Glutamatergic neuron (in vitro differentiated cells): ENCODE measurements around the gene SNX20. TPM values are rescaled to one million over a fixed set of nuclear protein-coding genes. Genes with fewer than 3 reads are reported as not detected.

Experiments
- DNase-seq: peaks from one replicate; pipeline ENCODE4 v3.0.0; 2022
- H3K27ac Mint-ChIP-seq: one replicate; pipeline ENCODE4 v1.8.0; 2020; ENCODE audit warnings: mild to moderate bottlenecking, mixed read lengths, inconsistent platforms; ENCODE audit not compliant: unreplicated experiment
- H3K27me3 Mint-ChIP-seq: one replicate; pipeline ENCODE4 v1.8.0; 2020; ENCODE audit warnings: mild to moderate bottlenecking, moderate library complexity, mixed read lengths, inconsistent platforms; ENCODE audit not compliant: unreplicated experiment
- H3K36me3 Mint-ChIP-seq: one replicate; pipeline ENCODE4 v1.8.0; 2020; ENCODE audit warnings: mild to moderate bottlenecking, mixed read lengths, inconsistent platforms; ENCODE audit not compliant: unreplicated experiment
- H3K4me1 Mint-ChIP-seq: one replicate; pipeline ENCODE4 v1.8.0; 2020; ENCODE audit warnings: mild to moderate bottlenecking, low read depth, mixed read lengths, inconsistent platforms; ENCODE audit not compliant: unreplicated experiment
- H3K4me3 Mint-ChIP-seq: one replicate; pipeline ENCODE4 v1.8.0; 2020; ENCODE audit warnings: mild to moderate bottlenecking, mixed read lengths, inconsistent platforms; ENCODE audit not compliant: unreplicated experiment
- H3K9me3 Mint-ChIP-seq: one replicate; pipeline ENCODE4 v1.8.0; 2020; ENCODE audit warnings: mild to moderate bottlenecking, moderate library complexity, mixed read lengths, inconsistent platforms; ENCODE audit not compliant: unreplicated experiment
- total RNA-seq: library from RNA; stranded (reverse); fragmentation: NEBNext Ultra II Directional; extraction: Animal tissue kit (Norgen Biotek cat#: 25700); gene quantifications from one replicate; pipeline ENCODE4 v1.2.1, GENCODE V29; 2021; ENCODE audit not compliant: unreplicated experiment
- TF ChIP-seq, protein P1 (sequence below): fragments of 200-600 bp; sonication (generic); IDR thresholded peaks from one replicate; pipeline ENCODE4 v1.5.0; 2021; ENCODE audit not compliant: partially characterized antibody, unreplicated experiment

SNX20 gene
- total RNA-seq, 1 donor from 2014 or later, result not detected

DNA sequence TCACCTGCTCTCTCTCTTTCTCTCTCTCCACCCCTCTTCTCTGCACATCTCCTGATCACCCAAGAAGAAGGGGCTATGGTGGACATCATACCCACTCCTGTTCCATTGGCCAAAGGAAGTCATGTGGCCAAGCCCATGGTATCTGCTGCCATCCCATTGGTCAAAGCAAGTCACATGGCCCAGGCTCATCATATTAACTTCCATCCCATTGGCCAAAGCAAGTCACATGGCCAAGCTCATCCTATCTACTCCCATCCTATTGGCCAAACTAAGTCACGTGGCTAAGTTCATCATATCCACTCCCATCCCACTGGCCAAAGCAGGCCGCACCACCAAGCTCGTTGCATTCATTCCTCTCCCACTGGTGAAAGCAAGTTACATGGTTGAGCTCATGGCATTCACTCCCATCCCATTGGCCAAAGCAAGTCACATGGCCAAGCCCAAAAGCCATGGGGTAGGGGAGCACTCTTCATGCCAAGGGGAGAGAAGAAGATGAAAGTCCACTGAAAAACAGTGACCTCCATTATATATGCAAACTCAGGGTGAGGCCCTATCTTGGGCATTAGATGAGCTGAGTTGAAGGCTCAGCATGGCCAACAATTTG lies 29.2 kb downstream of the SNX20 start:
- peaks cover 13% of the 10 kb centered on the region for H3K27me3 Mint-ChIP-seq
- H3K36me3 Mint-ChIP-seq, result peaks cover 9% of the 10 kb centered on the region
- peaks cover 13% of the 10 kb centered on the region for H3K4me1 Mint-ChIP-seq
- H3K9me3 Mint-ChIP-seq, result peaks cover 16% of the 10 kb centered on the region
- TF ChIP-seq, protein P1, sequence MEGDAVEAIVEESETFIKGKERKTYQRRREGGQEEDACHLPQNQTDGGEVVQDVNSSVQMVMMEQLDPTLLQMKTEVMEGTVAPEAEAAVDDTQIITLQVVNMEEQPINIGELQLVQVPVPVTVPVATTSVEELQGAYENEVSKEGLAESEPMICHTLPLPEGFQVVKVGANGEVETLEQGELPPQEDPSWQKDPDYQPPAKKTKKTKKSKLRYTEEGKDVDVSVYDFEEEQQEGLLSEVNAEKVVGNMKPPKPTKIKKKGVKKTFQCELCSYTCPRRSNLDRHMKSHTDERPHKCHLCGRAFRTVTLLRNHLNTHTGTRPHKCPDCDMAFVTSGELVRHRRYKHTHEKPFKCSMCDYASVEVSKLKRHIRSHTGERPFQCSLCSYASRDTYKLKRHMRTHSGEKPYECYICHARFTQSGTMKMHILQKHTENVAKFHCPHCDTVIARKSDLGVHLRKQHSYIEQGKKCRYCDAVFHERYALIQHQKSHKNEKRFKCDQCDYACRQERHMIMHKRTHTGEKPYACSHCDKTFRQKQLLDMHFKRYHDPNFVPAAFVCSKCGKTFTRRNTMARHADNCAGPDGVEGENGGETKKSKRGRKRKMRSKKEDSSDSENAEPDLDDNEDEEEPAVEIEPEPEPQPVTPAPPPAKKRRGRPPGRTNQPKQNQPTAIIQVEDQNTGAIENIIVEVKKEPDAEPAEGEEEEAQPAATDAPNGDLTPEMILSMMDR, result no peak
- DNase-seq, result no peak
- peak overlapping the region; percentile 78 for H3K27ac Mint-ChIP-seq
- H3K4me3 Mint-ChIP-seq, result no peak overlapping the region

DNA sequence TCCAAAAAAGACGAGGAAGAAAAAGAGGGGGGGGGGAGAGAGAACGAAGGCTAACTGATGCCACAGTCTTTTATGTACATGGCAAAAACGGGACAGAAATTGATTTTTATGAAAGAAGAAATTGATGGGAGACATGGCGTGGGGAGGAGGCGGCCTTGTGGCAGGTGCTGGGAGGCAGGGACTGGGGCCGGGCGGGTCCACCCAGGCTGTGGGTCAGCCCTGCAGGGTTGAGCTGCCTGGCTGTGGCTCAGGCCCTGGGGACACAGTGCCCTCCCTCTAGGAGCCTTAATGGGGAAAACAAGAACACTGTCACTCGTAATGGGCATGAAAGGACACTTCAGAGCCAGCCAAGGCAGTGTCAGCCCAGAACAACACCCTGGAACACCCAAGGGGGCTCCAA lies 34.8 kb downstream of the SNX20 start:
- peaks cover 14% of the 10 kb centered on the region for H3K4me1 Mint-ChIP-seq
- TF ChIP-seq, protein P1, result no peak
- peaks cover 11% of the 10 kb centered on the region for H3K36me3 Mint-ChIP-seq
- H3K27me3 Mint-ChIP-seq, result peaks cover 2% of the 10 kb centered on the region
- H3K27ac Mint-ChIP-seq, result no peak overlapping the region
- no peak overlapping the region for H3K4me3 Mint-ChIP-seq
- peaks cover 2% of the 10 kb centered on the region for H3K9me3 Mint-ChIP-seq
- DNase-seq, result no peak

DNA sequence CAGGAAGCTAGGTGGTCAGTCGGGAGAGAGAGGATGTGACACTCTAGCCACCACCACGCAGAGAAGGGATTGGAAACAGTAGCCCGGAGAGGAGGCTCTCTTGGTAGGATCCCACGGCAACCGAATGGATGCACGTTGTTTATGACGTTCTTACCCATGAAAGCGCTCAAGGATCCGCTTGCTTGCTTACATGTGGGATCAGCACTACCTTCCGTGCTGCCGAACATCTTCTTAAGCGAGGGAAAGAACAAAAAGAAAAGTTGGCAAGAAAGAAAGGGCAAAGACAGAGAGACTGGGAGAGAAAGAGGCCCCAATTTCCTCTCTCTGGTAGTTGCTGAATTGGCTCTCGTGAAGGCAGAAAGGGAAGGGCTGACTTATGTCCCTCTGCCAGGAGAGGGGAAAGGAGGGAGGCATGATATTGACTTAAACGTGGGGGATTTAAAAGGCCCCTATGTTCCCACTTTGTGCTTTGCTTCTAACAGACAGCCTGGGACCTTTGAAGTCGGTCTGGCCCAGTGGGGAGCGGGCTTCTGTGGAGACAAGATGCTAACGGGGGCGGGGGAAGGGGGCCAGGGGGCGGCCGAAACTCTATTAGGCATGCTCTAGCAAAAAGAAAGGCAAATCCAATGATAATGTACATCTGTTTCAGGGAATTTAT lies 35.4 kb downstream of the SNX20 start:
- Mint-ChIP-seq H3K4me1 (peaks cover 14% of the 10 kb centered on the region), H3K9me3 (peaks cover 3% of the 10 kb centered on the region), H3K36me3 (peaks cover 11% of the 10 kb centered on the region), H3K27me3 (peaks cover 6% of the 10 kb centered on the region), H3K4me3 (no peak overlapping the region), H3K27ac (no peak overlapping the region)
- TF ChIP-seq, protein P1, result no peak
- DNase-seq, result no peak

DNA sequence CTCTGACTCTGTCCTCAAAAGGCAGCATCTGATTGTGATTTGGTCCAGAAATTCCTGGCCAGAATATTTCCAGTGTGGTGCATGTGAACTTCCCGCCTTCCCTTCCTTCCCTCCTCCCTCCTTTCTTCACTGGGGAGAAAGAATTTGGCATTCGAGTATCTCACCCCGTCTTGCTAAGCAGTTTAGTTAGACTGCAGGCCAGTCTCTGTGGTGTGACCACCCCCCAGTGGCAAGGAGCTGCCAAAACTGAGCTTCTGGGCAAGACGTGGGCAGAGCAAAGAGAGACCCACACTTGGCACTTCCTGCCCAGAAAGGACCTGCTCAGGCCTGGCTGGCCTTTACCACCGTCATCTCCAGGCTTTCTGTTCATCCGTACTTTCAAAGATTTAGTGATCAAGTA lies 36.4 kb downstream of the SNX20 start:
- Mint-ChIP-seq H3K4me3 (no peak overlapping the region), H3K27ac (no peak overlapping the region), H3K27me3 (peaks cover 4% of the 10 kb centered on the region), H3K36me3 (peaks cover 11% of the 10 kb centered on the region), H3K9me3 (peaks cover 1% of the 10 kb centered on the region), H3K4me1 (peaks cover 15% of the 10 kb centered on the region)
- TF ChIP-seq, protein P1, result no peak
- DNase-seq, result no peak

DNA sequence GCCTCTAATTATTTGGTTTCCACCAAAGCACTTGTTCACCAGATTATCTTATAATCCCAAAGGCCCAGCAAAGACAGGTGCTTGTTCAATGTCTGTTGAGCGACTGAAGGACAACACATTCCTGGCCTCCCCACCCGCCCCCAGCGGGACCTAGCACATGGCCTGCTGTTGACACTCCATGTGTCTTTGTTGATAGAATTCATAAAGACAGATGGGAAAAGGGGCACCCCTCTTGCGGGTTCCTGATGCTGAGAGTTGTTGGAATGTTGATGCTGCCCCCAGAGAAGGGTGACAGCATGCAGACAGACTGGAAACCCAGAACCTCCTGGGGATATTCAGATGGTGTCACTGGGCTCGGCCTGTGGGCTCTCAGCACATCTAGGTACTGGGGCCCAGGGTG lies 36.9 kb downstream of the SNX20 start:
- peaks cover 1% of the 10 kb centered on the region for H3K9me3 Mint-ChIP-seq
- TF ChIP-seq, protein P1, result no peak
- peaks cover 8% of the 10 kb centered on the region for H3K36me3 Mint-ChIP-seq
- no peak for DNase-seq
- no peak overlapping the region for H3K4me3 Mint-ChIP-seq
- H3K27ac Mint-ChIP-seq, result no peak overlapping the region
- peaks cover 15% of the 10 kb centered on the region for H3K4me1 Mint-ChIP-seq
- H3K27me3 Mint-ChIP-seq, result peaks cover 4% of the 10 kb centered on the region
